CD4-positive, alpha-beta T cell treated with Interleukin-4 for 1 hour (primary cell): ENCODE data around the gene LHX5.
"Not testable (repeated sequence)": the region's sequence is repeated elsewhere in the genome, so short reads cannot be mapped to it uniquely, and the experiment has no call there.

Source experiments
- DNase-seq, 2 donors: peaks; one replicate each; pipeline ENCODE4 v3.0.0-alpha.2; 2020 to 2022

The LHX5 gene

DNA sequence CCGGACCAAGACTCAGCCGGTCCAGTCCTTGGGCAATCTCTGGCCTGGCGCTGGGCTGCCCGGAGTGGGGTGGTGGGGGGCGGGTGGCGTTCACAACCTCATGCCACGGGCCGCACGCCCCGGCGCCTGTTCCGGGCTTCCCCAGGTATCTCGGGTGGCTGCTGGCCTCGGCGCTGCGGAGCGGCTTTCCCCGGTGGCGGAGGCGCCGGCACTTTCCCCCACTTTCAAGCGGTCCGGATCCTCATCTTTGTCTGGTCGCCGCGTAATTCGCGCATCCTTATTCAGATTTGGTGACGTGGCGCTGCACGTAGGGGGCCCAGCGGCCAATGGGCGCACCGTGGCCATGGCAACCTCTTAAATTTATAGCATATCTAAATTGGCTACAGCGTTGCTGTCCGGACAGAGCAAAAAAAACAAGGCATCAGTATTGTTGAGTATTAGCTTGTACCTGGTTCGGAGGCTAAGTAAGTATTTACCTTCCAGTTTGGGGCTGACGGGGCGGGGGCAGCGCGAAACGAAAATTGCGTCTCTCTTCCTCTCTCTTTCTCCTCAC, at the start of gene LHX5:
Gene LHX5, minus strand, starts transcription at position 253 of the 553 bp plus-strand sequence. CDS start 373 bp downstream, outside the sequence.
- DNase-seq: no peak

DNA sequence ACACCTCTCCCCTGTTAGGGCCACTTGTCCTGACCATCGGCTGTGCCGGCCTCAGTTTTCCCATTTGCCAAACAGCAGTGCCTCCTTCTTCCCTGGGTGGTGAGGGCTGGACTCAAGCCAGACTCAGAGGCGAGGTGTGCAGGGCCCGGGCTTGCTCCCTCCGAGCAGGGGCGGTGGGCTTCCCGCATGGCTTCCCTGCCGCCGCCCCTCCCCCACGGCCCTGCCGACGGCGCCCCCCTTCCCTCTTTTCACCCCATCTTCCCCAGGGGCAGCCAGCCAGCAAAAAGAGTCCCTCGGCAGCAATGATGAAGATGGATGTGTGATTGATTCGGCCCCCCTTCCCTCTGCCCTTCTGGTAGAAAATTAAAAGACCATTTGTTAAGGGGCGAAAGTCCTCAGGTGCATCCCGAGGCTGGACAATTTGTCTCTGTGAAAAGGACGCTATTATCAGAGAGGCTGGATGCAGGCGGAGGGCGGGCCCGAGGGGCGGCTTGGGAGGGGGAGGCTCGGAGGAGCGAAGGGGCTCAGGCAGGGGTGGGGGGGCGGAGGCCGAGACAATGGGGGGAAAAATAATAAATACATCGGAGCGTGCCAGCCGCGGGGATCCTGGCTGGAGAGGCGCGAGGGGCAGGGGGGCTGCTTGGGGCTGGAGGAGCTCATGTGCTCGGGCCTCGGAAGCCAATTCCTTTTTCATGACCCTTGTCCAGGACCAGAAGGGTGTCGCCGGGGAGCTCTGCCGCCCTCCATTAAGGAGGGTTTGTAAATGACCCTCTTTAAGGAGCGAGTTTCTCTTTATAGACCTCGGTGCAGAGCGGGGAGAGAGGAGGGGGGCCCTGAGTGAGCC, 48.0 kb upstream of the LHX5 start:
- DNase-seq: no peak

DNA sequence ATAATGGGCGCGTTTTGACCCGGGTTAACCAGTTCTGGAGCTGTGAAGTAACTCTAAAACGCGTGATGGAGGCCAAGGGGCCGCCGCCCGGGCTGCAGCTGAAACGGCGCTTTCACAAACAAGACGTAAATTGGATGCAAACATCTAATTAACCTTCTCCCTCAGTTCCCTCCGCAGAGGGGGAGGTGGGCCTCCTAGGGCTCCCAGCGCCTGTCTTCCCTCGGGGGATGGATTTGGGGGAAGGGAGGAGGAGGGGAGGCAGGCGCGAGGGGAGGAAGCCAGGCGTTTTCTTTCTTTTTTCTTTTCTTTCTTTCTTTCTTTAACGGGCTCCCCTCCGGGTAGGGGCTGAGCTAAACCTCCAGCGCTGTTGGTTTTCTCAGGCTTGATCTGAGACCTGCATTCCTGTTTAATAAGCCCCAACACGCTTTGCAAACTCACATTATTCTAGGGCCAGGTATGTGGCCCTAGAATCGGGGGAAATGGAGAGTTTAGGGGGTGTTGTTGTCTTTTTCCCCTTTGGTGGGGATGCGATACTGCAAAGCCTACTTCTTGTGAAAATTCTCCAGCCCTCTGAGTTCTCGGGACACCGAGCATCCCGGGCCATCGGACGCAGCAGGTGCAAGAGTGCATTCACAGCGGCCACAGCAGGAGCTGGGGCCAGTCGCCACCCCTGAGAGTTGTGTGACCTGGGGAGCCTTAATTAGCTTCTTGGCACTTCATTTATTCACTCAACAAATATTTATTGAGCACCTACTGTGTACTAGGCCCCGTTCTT, 43.6 kb upstream of the LHX5 start:
- no peak for DNase-seq

DNA sequence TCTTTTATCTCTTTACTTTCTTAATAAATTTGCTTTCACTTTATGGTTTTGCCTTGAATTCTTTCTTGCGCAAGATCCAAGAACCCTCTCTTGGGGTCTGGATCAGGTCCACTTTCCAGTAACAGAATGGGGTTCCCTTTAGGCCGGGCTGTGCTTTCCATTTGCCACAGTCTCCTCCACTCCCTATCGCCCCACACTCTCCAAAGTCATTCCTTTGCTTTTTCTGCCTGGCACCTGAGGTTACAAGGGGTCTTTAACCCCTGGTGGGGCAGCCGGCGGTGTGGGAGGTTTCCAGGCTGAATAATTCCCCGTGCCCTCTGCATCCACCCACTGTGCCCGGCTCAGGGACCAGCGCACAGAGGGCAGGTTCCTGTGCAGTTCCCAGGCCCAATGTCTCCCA, 42.9 kb upstream of the LHX5 start:
- no peak for DNase-seq

DNA sequence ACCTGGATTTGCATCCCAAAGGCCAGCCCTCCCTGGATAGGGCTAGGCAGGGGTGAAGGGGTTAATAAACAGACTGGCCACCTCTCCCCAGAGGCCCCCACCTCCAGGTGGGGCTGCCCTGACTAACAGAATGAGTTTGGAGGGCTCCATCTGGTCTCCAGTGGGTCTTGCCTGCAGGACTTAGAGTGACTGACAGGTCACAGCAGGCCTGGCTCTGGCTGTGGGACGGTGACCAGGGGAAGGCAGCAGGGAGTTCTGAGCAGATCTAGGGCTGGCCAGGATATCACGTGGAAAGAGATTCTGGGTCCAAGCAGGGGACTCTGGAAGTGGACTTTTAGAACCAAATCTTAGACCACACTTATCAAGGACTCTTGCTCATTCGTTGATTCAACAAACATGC, 40.9 kb upstream of the LHX5 start:
- DNase-seq: no peak

DNA sequence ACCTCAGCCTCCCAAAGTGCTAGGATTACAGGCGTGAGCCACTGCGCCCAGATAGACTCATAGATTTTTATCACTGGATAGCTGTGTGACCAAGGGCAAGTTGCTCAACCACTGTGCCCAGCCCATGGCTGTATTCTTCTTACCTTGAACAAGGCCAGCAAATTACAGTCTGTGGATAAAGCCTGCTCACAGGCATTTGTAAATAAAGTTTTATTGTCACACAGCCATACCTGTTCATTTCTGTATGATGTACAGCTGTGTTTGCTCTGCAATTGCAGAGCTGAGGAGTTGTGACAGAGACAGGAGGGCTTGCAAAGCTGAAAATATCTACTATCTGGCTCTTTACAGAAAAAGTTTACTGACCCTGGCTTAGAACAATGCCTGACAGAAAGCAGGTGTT, 35.2 kb upstream of the LHX5 start:
- DNase-seq: no peak

DNA sequence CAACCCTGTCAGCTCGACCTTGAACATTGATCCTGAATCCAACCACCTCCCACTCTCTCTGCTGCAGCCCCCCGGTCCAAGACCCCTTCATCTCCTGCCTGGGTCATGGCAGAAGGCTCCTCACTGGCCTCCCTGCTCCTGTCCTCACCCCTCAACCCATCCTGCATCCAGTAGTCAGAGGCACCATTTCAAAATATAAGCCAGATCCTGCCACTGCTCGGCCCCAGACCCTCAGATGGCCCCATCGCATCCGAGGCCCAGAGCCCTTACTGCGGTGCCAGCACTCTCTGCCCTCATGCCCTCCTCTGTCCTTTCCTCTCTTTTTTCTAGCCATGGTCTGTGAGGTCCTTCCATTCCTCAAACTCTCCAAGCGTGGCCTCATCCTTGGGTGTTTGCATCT, 34.3 kb upstream of the LHX5 start:
- no peak for DNase-seq

DNA sequence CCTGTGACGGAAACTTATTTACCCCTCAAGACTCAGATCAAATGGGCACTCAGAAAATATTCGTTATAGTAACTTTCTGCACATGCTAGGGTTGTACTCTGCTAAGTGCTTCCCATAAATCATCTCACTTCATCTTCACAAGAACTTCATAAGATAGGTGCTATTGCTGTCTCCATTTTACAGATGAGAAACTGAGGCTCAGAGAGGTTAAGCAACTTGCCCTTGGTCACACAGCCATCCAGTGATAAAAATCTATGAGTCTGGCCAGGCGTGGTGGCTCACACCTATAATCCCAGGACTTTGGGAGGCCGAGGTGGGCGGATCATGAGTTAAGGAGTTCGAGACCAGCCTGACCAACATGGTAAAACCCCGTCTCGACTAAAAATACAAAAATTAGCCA, 33.2 kb upstream of the LHX5 start:
- no peak for DNase-seq

DNA sequence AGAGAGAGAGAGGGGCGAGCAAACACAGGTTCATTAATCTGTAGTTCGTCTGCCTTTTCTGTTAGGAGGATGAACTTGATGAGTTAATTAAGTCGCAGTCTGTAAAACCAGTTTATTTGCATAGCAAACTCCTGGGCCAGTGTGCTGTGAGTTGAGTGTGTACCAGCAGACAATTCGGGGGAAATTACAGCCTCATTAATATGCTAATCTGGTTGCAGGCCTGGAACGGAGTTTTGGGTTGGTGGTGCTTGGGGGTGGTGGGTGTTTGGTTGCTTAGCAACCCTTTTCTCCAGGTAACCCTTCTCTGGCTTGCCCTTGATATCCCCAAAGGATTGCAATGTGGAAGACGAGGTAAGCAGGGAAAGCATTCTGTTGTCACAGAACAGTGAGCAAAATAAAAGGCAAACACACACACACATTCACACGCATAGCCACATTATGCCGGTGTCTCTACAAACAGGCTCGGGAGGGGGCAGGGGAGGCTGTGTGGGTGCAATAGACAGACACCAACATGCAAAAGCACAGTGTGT, 29.2 kb upstream of the LHX5 start:
- no peak for DNase-seq

DNA sequence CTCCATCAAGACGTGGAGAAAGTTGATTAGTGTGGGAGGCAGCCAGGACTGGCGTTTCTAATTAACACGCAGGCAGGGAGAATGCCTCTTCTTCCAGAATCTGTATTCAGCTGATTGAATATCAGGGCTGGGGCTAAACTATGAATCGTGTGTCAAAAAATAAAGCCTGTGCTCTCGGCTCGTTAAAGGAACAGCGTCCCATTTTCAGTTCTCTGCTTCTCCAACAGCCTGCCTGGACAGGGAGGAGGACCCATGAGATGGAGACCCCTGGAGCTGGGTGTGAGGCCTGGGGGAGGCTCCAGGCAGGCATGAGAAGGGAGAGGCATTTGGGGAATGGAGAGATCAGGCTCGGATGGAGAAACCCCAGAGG, 28.6 kb upstream of the LHX5 start:
- no peak for DNase-seq

DNA sequence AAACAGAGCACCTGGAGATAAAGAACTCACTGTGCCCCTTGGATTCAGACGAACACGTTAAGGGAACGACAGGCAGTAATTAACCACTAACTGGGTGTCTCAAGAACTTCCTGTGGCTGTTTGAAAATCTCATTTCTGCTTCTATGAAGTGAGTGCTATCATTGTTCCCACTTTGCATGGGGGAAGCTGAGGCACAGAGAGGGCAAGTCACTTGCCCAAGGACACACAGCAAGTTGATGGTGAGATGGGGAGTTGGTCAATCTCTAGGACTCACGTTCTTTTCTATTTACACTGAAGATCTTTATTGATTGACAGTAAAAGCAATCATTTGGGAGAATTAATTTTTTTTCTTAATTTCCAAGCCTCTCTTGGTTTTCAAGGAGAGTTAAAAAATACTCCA, 26.8 kb upstream of the LHX5 start:
- no peak for DNase-seq

DNA sequence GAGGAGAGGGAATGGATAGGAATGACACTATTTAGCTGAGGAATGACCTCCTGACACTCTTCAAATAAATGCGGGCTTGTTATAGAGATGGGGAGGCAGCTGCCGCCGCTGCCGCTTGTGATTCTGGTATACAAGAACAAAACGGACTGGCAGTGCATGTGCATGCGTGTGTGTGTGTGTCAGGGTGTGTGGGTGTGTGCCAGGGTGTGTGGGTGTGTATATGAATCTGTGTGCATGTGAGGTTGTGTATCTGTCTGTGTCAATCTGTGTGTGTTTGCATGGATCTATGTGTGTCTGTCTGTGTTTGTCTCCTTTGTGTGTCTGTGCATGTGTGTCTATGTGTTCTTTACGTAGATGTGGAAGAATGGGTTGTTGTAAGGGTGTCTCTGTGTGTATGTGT, 26.0 kb upstream of the LHX5 start:
- DNase-seq: no peak

DNA sequence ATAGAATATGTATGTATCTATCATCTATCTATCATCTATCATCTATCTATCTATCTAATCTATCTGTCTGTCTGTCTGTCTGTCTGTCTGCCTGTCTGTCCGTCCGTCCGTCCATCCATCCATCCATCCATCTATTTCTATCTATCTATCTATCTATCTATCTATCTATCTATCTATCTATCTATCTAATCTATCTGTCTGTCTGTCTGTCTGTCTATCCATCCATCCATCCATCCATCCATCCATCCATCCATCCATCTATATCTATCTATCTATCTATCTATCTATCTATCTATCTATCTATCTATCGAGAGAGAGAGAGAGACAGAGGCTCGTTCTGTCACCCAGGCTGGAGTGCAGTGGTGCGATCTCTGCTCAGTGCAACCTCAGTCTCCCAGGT, 24.3 kb upstream of the LHX5 start:
- not testable (repeated sequence) for DNase-seq

DNA sequence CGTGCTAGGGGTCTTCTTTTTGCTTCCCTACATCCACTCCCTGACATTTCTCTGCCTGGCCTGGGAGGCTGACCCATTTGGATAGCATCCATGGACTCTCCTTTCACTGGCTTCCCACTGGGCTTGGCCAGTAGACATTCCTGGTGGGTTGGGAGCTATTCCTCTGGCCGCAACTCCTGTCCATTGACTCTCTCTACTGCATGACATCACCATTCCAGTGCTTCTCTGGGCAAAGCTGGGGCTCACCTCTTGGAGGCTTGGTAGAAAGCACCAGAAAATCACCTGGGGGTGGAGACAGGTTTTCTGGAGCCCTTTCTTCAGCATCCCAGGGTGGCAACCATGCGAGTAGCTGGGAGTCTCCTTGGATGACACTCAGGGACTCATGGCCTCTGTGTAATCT, 16.7 kb upstream of the LHX5 start:
- DNase-seq: no peak

DNA sequence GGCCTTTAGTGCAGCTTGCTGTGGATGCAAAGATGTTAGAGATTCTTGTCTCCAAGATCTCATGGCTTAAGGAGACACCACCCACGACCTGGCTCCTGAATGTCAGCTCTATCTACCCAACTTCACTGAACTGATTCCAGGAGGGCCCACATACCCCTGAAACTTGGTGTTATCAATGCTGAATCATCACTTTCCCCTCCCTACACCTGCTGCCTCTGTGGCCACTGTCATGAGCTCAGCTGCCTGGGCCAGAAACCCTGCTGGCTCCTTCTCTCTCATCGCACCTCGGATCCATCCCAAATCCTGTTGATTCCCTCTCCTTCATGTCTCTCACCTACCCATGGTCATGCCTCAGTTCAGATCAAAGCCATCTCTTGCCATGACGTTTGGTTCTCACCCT, 15.1 kb upstream of the LHX5 start:
- no peak for DNase-seq

DNA sequence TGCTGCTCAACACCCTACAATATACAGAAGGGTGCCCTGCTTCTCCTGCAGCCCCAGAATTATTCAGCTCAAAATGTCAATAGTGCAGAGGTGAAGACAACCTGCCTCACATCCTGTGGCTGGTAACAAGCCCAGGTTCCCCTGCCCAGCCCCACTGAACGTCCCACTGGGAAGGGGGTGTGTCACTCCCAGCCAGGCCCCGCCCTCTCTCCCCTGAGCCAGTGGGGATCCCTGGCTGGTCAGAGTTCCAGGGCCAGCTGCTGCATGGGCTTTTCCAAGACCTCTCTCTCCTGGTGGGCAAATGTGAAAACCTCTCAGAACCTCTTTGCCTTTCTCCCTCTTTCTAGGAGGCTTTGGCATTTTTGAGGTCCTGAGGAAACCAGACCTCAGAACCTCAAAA, 13.7 kb upstream of the LHX5 start:
- DNase-seq: no peak

DNA sequence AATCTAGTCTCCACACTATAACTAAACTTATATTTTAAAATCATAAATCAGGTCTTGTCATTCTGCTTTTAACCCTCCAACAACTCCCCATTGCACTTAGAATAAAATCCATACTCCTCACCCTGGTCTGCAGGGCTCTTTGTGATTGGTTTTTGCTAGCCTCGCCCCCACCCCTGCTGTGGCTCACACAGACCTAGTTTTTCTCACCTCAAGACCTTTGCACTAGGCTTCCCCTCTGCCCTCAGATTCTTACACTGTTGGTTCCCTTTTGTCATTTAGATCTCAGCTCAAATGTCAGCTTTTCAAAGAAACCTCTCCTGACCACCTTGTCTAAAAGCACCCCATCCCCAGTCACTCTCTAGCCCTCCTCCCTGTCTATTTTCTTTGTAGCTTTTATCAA, 10.7 kb upstream of the LHX5 start:
- DNase-seq: no peak

DNA sequence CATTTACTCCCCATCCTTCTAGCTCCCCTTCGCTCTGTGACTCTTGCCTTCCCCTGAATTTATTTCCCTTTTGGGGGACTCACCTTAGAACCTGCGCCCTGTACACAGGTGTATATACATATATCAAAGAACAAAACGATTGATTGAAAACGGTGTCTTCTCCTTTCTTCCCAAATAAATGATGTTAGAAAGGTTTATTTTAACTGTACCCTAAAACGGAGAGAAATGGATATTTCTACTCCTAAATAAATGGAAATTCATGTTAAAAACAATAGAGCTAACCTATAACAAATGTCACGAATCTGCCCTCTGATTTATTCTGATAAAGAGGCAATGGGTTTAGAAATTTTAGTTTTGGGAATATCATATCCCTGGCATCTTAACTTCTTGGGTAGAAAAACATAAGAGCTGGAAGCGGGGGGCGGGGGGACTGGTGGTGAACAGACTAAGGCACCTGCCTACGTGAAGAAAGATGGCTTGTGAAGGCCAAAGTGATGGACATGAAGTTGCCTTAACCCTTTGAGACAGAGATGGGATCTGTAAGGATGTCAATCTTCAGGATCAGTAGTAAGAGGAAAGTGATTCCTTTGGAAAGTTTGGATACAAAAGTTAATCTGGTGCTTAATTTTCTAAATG, 8.8 kb upstream of the LHX5 start:
- DNase-seq: no peak

DNA sequence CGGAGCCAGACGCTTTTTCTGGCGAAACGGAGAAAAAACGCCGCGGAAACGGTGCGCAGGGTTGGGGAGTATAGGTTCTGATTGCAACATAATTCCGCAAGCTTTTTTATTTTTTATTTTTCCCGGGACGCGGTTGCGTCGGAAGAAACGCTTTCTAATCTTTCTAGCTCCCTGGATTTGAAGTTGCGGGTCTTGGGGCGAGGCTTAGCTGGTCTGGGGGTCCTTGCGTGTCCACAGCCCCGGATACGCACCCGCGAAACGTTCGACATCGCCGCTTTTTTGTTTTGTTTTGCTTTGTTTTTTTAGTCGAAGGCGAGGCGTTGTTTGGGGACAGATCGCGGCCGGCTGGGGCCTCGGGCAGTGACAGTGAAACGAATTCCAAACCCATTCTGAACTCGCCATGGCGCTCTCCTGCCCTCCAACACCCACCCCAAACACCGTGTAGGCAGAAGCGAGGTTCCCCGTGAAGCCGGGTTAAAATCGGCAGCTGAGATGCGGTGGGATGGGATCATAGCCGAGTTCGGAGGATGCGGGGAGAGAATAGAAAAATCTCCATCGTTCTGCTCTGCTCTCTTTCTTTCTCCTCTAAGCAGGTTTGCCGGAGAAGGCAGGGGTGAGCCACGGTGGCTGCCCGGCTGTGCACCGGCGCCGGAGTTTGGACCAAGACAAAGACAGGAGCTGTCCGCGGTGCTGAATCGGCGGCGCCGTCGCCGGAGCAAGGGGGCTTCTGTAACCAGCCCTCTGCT, 8.1 kb upstream of the LHX5 start:
- peak in 1 of 2 donors; percentile 7 for DNase-seq

DNA sequence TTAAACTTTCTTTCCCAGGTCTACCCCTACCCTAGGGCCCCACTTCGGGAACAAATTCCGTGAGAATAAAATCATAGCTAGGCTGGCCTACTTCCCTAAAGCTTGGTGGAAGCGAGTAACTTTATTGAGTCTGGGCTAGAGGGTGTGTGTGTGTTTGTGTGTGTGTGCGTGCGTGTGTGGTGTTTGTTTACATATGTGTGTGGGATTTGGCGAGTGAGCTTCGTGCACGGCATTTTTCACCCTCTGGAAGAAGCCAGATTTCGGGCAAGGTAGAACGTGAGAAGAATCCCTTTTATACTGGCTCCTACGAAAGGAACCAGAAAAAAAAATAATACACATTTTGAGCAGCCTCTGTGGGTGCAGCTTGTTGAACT, 7.5 kb upstream of the LHX5 start:
- DNase-seq: no peak

DNA sequence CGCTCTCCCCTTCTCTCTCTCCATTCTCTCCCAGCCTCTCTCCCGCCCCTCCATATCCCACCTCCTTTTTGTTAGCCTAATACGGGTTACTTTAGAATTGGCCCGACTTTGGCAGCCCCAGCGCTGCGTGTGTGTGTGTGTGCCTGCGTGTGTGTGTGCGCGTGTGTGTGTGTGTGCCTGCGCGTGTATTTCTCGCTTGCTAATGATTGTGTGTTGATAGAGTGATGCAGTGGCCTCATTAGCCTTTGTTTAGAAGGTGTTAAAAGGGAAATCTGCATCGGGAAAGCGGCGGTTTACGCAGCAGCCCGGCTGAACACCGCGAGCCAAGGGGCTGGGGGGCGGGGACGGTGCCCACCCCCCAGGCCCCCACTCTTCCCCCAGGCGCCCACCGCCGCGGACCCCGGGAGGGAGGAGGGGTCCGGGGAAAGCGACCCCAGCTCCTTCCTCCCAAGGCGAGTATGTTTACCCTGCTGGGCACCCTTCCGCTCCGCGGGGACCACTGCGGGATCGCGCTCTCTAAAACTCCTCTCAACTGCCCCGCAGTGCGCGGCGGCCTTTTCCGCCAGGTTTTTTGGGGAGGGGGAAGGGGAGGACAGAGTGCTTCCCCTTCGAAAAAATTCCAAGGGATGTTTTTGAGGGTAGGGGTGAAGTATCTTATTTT, 6.8 kb upstream of the LHX5 start:
- DNase-seq: no peak

DNA sequence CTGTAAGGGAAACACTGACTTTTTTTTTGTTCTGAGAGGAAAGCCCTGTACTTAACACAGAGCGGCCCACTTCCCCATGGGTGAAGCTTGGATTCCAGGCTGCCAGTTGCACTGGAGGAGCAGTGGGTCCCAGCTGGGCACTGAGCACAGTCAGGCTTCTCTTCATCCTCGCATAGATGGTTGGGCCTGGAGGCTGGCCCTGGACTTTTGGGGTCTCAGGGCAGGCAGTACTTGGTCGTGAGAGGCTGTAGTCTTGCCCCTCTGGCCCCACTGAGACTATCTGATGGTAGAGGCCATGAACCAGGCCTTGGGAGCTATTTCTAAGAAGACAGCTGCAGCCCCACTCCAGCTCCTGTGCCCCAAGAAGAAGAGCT, 6.2 kb upstream of the LHX5 start:
- no peak for DNase-seq
